Measurements from ENCODE around the gene QKI. TPM values are rescaled to one million over a fixed set of nuclear protein-coding genes. Genes with fewer than 3 reads are reported as not detected.

QKI gene
- total RNA-seq, 4 donors from 2014 or later = 229 to 300 (median 263) TPM

DNA sequence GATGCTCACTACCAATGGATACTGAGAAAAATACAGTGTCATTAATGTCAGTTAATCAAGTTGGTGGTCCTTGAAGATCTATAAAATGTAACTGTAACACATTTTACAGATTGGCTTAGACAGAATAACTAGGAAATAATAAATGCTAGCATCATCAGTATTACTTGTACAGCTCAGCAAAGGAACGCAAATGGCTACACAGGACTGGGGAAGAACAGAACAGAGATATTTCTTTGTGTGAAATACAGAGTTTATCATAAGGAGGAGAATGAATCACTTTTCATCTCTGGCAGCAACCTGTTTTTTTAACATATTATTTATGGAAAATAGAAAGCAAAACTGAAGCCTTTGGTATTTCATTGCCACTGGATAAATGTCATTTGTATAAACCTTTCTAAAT is 8.2 kb upstream of the QKI start:
- TF ChIP-seq, protein P1, sequence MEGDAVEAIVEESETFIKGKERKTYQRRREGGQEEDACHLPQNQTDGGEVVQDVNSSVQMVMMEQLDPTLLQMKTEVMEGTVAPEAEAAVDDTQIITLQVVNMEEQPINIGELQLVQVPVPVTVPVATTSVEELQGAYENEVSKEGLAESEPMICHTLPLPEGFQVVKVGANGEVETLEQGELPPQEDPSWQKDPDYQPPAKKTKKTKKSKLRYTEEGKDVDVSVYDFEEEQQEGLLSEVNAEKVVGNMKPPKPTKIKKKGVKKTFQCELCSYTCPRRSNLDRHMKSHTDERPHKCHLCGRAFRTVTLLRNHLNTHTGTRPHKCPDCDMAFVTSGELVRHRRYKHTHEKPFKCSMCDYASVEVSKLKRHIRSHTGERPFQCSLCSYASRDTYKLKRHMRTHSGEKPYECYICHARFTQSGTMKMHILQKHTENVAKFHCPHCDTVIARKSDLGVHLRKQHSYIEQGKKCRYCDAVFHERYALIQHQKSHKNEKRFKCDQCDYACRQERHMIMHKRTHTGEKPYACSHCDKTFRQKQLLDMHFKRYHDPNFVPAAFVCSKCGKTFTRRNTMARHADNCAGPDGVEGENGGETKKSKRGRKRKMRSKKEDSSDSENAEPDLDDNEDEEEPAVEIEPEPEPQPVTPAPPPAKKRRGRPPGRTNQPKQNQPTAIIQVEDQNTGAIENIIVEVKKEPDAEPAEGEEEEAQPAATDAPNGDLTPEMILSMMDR (IDR thresholded peaks at IDR 0.05) = no peak
- ATAC-seq (ENCODE audit: low FRiP score) (no peak), DNase-seq (ENCODE audit: low spot score) (no peak)

DNA sequence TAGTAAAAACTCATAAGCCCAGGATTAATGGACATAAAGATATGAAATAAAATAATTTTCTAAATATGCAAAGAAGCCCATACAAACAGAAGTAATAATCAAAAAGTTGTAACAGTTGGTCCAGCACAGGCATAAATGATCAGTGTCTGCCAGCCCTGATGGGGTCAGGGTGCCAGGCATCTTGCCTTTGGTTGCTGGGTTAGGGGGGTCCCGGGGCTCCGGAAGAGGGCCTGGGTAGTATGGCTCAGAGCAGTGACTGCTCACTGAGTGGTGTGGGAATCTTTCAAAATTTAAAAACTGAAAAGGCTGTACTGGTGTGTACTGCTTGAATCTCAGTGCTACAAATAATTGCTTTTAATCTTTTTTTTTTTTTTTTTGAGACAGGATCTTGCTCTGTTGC is 7.7 kb upstream of the QKI start:
- no peak for DNase-seq (ENCODE audit: low spot score)
- TF ChIP-seq, protein P1 (IDR thresholded peaks at IDR 0.05) = no peak
- no peak for ATAC-seq (ENCODE audit: low FRiP score)

DNA sequence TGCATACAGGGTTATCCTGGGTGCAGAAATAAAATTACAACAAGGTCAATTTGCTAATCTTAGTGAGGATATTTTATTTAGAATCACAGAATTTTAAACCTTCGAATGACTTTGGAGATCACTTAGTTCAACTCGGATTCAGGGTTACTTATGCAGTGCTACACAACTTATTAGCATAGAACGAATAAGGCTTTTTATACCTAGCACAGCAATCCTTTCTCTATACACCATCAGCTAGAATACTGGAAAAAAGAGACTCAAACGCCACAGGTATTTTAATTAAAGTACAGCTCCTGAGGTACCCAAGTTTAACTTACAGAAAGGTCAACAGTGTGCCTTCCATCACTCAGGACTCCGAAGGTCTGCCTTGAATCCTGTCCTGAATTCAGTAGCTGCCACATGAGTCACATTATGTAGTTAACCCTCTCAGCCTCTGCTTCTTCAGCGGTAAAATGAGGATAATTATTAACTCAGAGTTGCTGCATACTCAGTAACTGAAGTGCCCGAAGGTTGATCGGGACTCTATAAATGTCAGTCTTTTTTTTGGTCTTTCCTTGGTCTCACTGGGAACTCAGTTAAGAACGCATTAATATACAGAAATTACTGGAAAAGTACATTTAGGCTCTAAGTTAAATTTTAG is 6.0 kb upstream of the QKI start:
- ATAC-seq (ENCODE audit: low FRiP score) = no peak

DNA sequence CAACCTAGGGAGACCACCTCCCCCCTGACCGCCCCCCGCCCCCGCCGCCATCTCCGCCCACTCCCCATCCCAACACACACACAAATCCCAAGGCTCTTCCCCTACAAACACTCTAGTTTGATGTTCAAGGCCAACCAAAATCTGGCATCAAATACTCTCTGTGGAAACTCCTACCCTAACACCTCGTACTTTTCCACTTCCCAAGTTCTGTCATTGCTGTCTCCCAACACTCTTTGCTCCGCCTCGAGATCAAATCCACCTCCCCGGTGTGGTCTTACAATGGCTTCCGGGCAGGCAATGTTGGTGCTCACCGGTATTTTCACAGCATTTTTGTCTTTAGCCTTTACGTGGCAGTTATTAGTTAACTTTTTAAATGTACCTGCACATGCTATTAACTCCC is 4.8 kb upstream of the QKI start:
- TF ChIP-seq, protein P1 (IDR thresholded peaks at IDR 0.05) = no peak
- DNase-seq (ENCODE audit: low spot score) (no peak), ATAC-seq (ENCODE audit: low FRiP score) (no peak)

More for the DNA sequence above, 6.0 kb upstream of the QKI start:
- TF ChIP-seq, protein P1 (IDR thresholded peaks at IDR 0.05) = no peak
- no peak for DNase-seq (ENCODE audit: low spot score)

DNA sequence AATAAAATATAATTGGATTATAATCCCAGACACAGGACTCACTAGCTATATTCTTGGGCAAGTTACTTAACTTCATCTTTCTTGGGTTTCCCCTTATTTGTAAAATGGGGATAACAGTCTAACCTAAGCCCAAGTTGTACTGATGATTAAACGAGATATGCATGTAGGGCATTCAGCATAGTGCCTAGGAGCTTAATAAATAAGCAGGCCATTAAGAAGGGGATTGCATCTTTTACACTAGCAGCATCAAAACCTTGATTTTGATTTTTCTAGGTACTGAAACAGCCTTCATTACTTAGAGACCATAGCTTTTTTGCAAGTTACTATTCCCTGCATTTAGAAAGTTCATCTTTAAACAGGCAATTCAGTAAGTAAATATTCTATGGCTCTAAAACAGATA is 2.2 kb upstream of the QKI start:
- DNase-seq (ENCODE audit: low spot score) (no peak), ATAC-seq (ENCODE audit: low FRiP score) (no peak)
- TF ChIP-seq, protein P1 (IDR thresholded peaks at IDR 0.05) = no peak

DNA sequence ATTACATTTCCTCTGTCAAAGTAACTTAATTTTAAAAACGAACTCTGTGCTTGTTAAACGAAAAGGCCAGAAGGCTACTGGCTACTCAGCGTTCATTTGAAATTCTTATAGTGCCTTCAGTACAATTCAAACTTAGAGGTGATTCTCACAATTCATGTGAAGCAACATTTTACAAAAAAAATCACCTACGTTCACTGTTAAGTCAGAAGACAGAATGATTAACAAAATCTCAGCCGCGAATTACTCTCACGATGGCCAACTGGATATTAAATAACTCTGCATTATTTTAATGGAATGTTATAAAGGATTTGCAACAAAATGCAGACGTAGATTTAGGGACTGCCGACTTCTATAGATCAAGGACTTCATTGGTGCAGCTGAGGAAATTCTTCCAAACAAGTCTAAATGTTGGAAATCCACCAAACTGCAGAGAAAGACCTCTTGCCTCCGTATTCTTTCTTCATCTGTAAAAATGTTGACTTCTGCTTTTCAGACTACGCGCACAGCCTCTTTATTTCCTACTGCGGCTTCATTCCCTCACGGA is 1.6 kb upstream of the QKI start:
- ATAC-seq (ENCODE audit: low FRiP score) (no peak), DNase-seq (ENCODE audit: low spot score) (no peak)
- TF ChIP-seq, protein P1 (IDR thresholded peaks at IDR 0.05) = no peak
